Colonic mucosa (tissue), 4 donors: ENCODE measurements around the gene CSF3R. TPM values are rescaled to one million over a fixed set of nuclear protein-coding genes. Genes with fewer than 3 reads are reported as not detected.

Source experiments
- DNase-seq: peaks from one replicate; pipeline ENCODE4 v3.0.0-alpha.2; 2020
- H3K27ac ChIP-seq: fragments of 200-600 bp; one replicate; pipeline ENCODE4 v1.8.0; 2021
- H3K27me3 ChIP-seq: fragments of 200-600 bp; one replicate; pipeline ENCODE4 v1.8.0; 2021
- H3K36me3 ChIP-seq: fragments of 200-600 bp; one replicate; pipeline ENCODE4 v1.8.0; 2021
- H3K4me1 ChIP-seq: fragments of 200-600 bp; one replicate; pipeline ENCODE4 v1.8.0; 2021; ENCODE audit warnings: mild to moderate bottlenecking
- H3K4me3 ChIP-seq: fragments of 200-600 bp; one replicate; pipeline ENCODE4 v1.8.0; 2021
- H3K9ac ChIP-seq, 2 donors: one replicate each; pipeline ENCODE4 v1.7.0; 2013; ENCODE audit warnings: control low read depth in 2 of 2, low read depth in 2 of 2, low read length in 2 of 2
- H3K9me3 ChIP-seq: fragments of 200-600 bp; one replicate; pipeline ENCODE4 v1.8.0; 2021
- intact Hi-C: fragments of 100-400 bp; cut with DNase I; formaldehyde crosslinking; loops from one replicate; pipeline ENCODE4 v1.14.1; 2022
- total RNA-seq, 2 donors: library from RNA; stranded (reverse); fragmentation: NEBNext Ultra II Directional in 1 of 2; extraction: Animal tissue kit (Norgen Biotek cat#: 25700) in 1 of 2; gene quantifications; one replicate each; pipeline ENCODE4 v1.2.1, GENCODE V29; 2021
- TF ChIP-seq, protein P1 (sequence below): fragments of 200-600 bp; IDR thresholded peaks from one replicate; pipeline ENCODE4 v1.8.0; 2022; ENCODE audit warnings: antibody characterized with exemption, mild to moderate bottlenecking
- donor health status: healthy.
- donor health status: DM: no; HTN: no; CAD: no.
- donor health status: DM: no; HTN: no; CAD: no.

The CSF3R gene
- total RNA-seq, 2 donors from 2014 or later, result 1.1 to 3.8 TPM

DNA sequence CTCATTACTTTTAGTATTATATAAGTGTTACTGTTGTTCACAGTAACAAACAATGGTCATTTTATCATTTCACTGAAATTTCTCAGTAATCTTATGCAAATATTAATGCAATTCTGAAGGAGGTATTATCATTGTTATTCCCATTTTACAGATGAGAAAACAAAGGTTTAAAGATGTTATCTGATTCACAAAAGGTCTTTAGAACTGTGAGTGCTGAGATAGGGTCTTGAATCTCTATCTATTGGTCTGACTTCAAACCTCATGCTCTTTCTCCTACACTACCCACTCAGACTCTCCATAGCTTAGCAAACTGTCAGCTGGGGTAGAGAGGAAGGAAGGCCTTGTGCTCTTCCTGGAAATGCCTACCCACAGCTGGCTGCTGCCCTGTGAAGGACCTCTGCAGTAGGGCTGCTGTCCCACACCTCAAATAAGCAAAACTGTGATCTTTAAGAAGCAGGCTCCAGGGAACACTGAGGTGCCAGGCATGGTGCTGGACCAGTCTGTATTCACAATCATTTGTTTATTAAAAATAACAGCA lies 26.3 kb downstream of the CSF3R start:
- no peak for DNase-seq
- no peaks in the 10 kb centered on the region for H3K4me1 ChIP-seq
- peaks cover 9% of the 10 kb centered on the region for H3K36me3 ChIP-seq
- TF ChIP-seq, protein P1, sequence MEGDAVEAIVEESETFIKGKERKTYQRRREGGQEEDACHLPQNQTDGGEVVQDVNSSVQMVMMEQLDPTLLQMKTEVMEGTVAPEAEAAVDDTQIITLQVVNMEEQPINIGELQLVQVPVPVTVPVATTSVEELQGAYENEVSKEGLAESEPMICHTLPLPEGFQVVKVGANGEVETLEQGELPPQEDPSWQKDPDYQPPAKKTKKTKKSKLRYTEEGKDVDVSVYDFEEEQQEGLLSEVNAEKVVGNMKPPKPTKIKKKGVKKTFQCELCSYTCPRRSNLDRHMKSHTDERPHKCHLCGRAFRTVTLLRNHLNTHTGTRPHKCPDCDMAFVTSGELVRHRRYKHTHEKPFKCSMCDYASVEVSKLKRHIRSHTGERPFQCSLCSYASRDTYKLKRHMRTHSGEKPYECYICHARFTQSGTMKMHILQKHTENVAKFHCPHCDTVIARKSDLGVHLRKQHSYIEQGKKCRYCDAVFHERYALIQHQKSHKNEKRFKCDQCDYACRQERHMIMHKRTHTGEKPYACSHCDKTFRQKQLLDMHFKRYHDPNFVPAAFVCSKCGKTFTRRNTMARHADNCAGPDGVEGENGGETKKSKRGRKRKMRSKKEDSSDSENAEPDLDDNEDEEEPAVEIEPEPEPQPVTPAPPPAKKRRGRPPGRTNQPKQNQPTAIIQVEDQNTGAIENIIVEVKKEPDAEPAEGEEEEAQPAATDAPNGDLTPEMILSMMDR, result no peak
- H3K4me3 ChIP-seq, result no peak overlapping the region
- no peaks in the 10 kb centered on the region for H3K9me3 ChIP-seq
- intact Hi-C loops, result no loop called here
- no peak overlapping the region for H3K27ac ChIP-seq
- no peaks in the 10 kb centered on the region for H3K27me3 ChIP-seq
- no peak overlapping the region for H3K9ac ChIP-seq

GRCh38 chr1:36455386-36455785 lies 27.3 kb downstream of the CSF3R start:
- Histone ChIP-seq H3K9me3 (no peaks in the 10 kb centered on the region), H3K27ac (no peak overlapping the region), H3K27me3 (no peaks in the 10 kb centered on the region), H3K9ac (no peak overlapping the region), H3K4me1 (no peaks in the 10 kb centered on the region), H3K36me3 (peaks cover 4% of the 10 kb centered on the region), H3K4me3 (no peak overlapping the region)
- TF ChIP-seq, protein P1, result no peak
- intact Hi-C loops, result no loop called here
- DNase-seq, result no peak

- H3K36me3 ChIP-seq, result no peaks in the 10 kb centered on the region
Observed at GRCh38 chr1:36453600-36454388, 28.9 kb downstream of the CSF3R start.

GRCh38 chr1:36453051-36453450 lies 29.7 kb downstream of the CSF3R start:
- intact Hi-C loops, result no loop called here
- Histone ChIP-seq H3K27me3 (no peaks in the 10 kb centered on the region), H3K36me3 (no peaks in the 10 kb centered on the region), H3K4me3 (no peak overlapping the region), H3K4me1 (no peaks in the 10 kb centered on the region), H3K27ac (no peak overlapping the region), H3K9ac (no peak overlapping the region), H3K9me3 (no peaks in the 10 kb centered on the region)
- no peak for DNase-seq
- TF ChIP-seq, protein P1, result no peak

More at GRCh38 chr1:36453600-36454388, 28.9 kb downstream of the CSF3R start:
- H3K9me3 ChIP-seq, result no peaks in the 10 kb centered on the region
- TF ChIP-seq, protein P1, result no peak
- intact Hi-C loops, result no loop called here
- no peak overlapping the region for H3K27ac ChIP-seq
- no peaks in the 10 kb centered on the region for H3K27me3 ChIP-seq
- DNase-seq, result no peak
- no peaks in the 10 kb centered on the region for H3K4me1 ChIP-seq
- no peak overlapping the region for H3K4me3 ChIP-seq
- no peak overlapping the region for H3K9ac ChIP-seq

DNA sequence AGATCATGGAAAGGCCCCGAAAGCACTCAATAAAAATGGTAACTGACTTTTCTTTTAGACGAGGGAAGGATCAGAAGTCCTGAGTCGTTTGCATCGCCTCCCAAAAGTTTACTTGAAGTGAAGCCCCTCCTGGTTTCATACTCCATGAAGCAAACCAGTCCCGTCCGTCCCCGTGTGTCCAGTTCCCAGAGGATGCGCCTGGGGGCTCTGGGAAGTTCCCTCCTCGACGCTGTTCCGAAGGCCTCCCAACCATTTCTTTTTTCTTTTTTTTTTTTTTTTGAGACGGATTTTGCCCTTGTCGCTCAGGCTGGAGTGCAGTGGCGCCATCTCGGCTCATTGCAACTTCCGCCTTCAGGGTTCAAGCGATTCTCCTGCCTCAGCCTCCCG lies 31.8 kb downstream of the CSF3R start:
- Histone ChIP-seq H3K27ac (peak overlapping the region; percentile 94), H3K36me3 (no peaks in the 10 kb centered on the region), H3K4me3 (peak overlapping the region; percentile 65), H3K27me3 (no peaks in the 10 kb centered on the region), H3K9ac (peak overlapping the region; percentile 61 to 83), H3K9me3 (no peaks in the 10 kb centered on the region), H3K4me1 (no peaks in the 10 kb centered on the region)
- no peak for DNase-seq
- TF ChIP-seq, protein P1, result no peak
- intact Hi-C loops, result no loop called here
